ENCODE data around the gene C6orf120. TPM values are rescaled to one million over a fixed set of nuclear protein-coding genes. Genes with fewer than 3 reads are reported as not detected.

Gene C6orf120
- polyA plus RNA-seq, 1 donor (not counting 4 experiments of a cell fraction or from before 2014, with no cell fraction given): 18.1 TPM

GRCh38 chr6:169723991-169724493 is 22.1 kb downstream of the C6orf120 start:
- Histone ChIP-seq H3K4me2 (ENCODE audit: control insufficient read depth, extremely low read depth, insufficient read depth, low read depth, low read length) (no peak overlapping the region), H3K9me3 (ENCODE audit: control insufficient read depth, low read depth, low read length) (no peaks in the 10 kb centered on the region), H3K79me2 (ENCODE audit: control insufficient read depth, insufficient read depth, low read length) (peaks cover 24% of the 10 kb centered on the region), H3K4me1 (ENCODE audit: control insufficient read depth, extremely low read depth, insufficient read depth, low read length) (peaks cover 19% of the 10 kb centered on the region), H3K27ac (ENCODE audit: control insufficient read depth, insufficient read depth, low read length) (no peak overlapping the region), H4K20me1 (ENCODE audit: control insufficient read depth, extremely low read depth, insufficient read depth, low read length) (peaks cover 2% of the 10 kb centered on the region), H2AFZ (ENCODE audit: control insufficient read depth, low read length) (no peak overlapping the region), H3K36me3 (ENCODE audit: control insufficient read depth in 2 of 2, extremely low read depth in 1 of 2, insufficient read depth in 2 of 2, low read length in 2 of 2) (no peaks in the 10 kb centered on the region), H3K9me1 (ENCODE audit: control insufficient read depth, extremely low read depth, insufficient read depth, low read length) (no peaks in the 10 kb centered on the region), H3K9ac (ENCODE audit: control insufficient read depth, extremely low read depth, insufficient read depth, low read length) (peak overlapping the region; percentile 37), H3K27me3 (ENCODE audit: control insufficient read depth, extremely low read depth, insufficient read depth, low read length) (no peaks in the 10 kb centered on the region), H3K4me3 (ENCODE audit: control insufficient read depth in 2 of 3, extremely low read depth in 1 of 3, insufficient read depth in 2 of 3, low read depth in 1 of 3, low read length in 3 of 3) (peak overlapping the region in 2 of 3 experiments; percentile 28 to 40)
- no peak for DNase-seq (ENCODE audit: low read depth, low spot score)
- no peak for FAIRE-seq
- dilution Hi-C loops (cut with MboI; ENCODE audit: extremely low pct_ligation_motif_present, low sequenced_read_pairs): no loop called here
- TF ChIP-seq CTCF (optimal IDR thresholded peaks at IDR 0.05 in 1 of 3, IDR thresholded peaks at IDR 0.05 in 1 of 3, conservative IDR thresholded peaks at IDR 0.05 in 1 of 3; ENCODE audit: extremely low read depth in 1 of 3, insufficient read depth in 2 of 3, low read length in 3 of 3): no peak
- TF ChIP-seq EZH2 (IDR thresholded peaks at IDR 0.05; ENCODE audit: low read length): no peak

DNA sequence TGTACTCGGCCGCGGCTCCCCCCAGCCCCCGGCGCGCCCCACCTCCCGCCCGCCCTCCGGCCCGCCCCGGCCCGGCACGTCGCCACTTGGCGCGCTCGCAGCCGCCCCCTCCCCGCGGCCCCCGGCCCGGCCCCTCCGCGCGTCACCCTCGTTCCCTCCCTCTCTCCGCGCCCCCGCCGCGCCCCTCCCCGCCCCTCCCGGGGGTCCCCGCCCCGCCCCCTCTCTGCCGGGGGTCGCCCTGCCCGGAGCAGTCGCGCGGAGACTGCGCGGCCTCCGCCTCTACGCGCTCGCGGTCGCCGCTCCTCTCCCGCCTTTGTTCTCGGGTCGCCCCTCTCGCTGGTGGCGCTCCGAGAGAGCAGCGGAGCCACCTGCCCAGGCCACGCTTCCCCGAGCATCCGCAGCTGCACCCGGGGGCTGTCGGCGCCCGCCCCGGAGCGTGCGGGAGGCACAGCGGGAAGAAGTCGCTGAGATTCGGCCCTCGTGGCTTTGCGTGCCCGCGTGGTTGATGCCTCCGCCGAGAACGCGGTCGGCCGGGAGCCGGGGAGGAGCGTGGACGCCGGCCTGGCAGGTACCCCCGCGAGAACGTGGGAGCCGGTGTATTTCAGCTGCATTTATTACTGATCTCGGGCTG is 22.7 kb downstream of the C6orf120 start, which contains the start of gene PHF10:
Gene PHF10, minus strand, starts transcription at position 7 of the 631 bp plus-strand sequence. CDS start 569 bp downstream, outside the sequence.
- Histone ChIP-seq H3K4me3 (ENCODE audit: control insufficient read depth in 2 of 3, extremely low read depth in 1 of 3, insufficient read depth in 2 of 3, low read depth in 1 of 3, low read length in 3 of 3) (peak within 1 kb of the TSS; percentile 52 to 90 (median 87)), H3K27ac (ENCODE audit: control insufficient read depth, insufficient read depth, low read length) (peak within 1 kb of the TSS; percentile 80), H3K9me3 (ENCODE audit: control insufficient read depth, low read depth, low read length) (no peaks in the 10 kb centered on the region), H3K36me3 (ENCODE audit: control insufficient read depth in 2 of 2, extremely low read depth in 1 of 2, insufficient read depth in 2 of 2, low read length in 2 of 2) (no peaks in the 10 kb centered on the region), H2AFZ (ENCODE audit: control insufficient read depth, low read length) (peak within 1 kb of the TSS; percentile 81), H3K9ac (ENCODE audit: control insufficient read depth, extremely low read depth, insufficient read depth, low read length) (peak within 1 kb of the TSS; percentile 80), H3K4me2 (ENCODE audit: control insufficient read depth, extremely low read depth, insufficient read depth, low read depth, low read length) (peak within 1 kb of the TSS; percentile 99), H4K20me1 (ENCODE audit: control insufficient read depth, extremely low read depth, insufficient read depth, low read length) (peaks cover 2% of the 10 kb centered on the region), H3K4me1 (ENCODE audit: control insufficient read depth, extremely low read depth, insufficient read depth, low read length) (peaks cover 19% of the 10 kb centered on the region), H3K79me2 (ENCODE audit: control insufficient read depth, insufficient read depth, low read length) (peaks cover 20% of the 10 kb centered on the region), H3K27me3 (ENCODE audit: control insufficient read depth, extremely low read depth, insufficient read depth, low read length) (no peaks in the 10 kb centered on the region), H3K9me1 (ENCODE audit: control insufficient read depth, extremely low read depth, insufficient read depth, low read length) (no peaks in the 10 kb centered on the region)
- TF ChIP-seq CTCF (optimal IDR thresholded peaks at IDR 0.05 in 1 of 3, IDR thresholded peaks at IDR 0.05 in 1 of 3, conservative IDR thresholded peaks at IDR 0.05 in 1 of 3; ENCODE audit: extremely low read depth in 1 of 3, insufficient read depth in 2 of 3, low read length in 3 of 3) (no peak), EZH2 (IDR thresholded peaks at IDR 0.05; ENCODE audit: low read length) (no peak)
- FAIRE-seq (no peak), DNase-seq (ENCODE audit: low read depth, low spot score) (no peak)
- dilution Hi-C loops (cut with MboI; ENCODE audit: extremely low pct_ligation_motif_present, low sequenced_read_pairs): no loop called here
